NCI-H345 treated with DMSO at 0.1 percent for 48 hours (cell line): Measurements from ENCODE around the gene SLC46A1.

Source experiments
- DNase-seq: peaks from one replicate; lab custom pipeline; 2025; ENCODE audit not compliant: unreplicated experiment; lab: John Stamatoyannopoulos, UW

The SLC46A1 gene

GRCh38 chr17:28363776-28364650 is 42.0 kb downstream of the SLC46A1 start:
- DNase-seq, result no peak

GRCh38 chr17:28363186-28363585 is 42.8 kb downstream of the SLC46A1 start:
- no peak for DNase-seq

- DNase-seq, result no peak
These were observed 48.2 kb downstream of the SLC46A1 start for GRCh38 chr17:28357901-28358197.

GRCh38 chr17:28357061-28357900 is 48.7 kb downstream of the SLC46A1 start, which contains the start of gene POLDIP2:
POLDIP2 (minus strand) TSS chr17:28357527; CDS start chr17:28357448, 79 bp downstream.
- DNase-seq, result peak; percentile 86

- no peak for DNase-seq
These were observed 55.7 kb downstream of the SLC46A1 start for GRCh38 chr17:28350271-28350670.

- no peak for DNase-seq
These were observed 57.0 kb downstream of the SLC46A1 start for GRCh38 chr17:28348979-28349378.

- no peak for DNase-seq
These were observed 58.6 kb downstream of the SLC46A1 start for GRCh38 chr17:28347261-28347891.

GRCh38 chr17:28346746-28347246 is 59.2 kb downstream of the SLC46A1 start:
- DNase-seq, result no peak

GRCh38 chr17:28346199-28346580 is 59.8 kb downstream of the SLC46A1 start:
- DNase-seq, result no peak

- DNase-seq, result no peak
These were observed 60.4 kb downstream of the SLC46A1 start for GRCh38 chr17:28345419-28346198.
